Eye (tissue), 1 donor: ENCODE measurements around the gene VAMP5.
A peak's percentile ranks its signal among the peaks of the same experiment; 100 is the strongest.
"Not testable (repeated sequence)": the region's sequence is repeated elsewhere in the genome, so short reads cannot be mapped to it uniquely, and the experiment has no call there.

Source experiments
- DNase-seq: peaks from one replicate; pipeline ENCODE4 v3.0.0-alpha.2; 2015

VAMP5 gene

DNA sequence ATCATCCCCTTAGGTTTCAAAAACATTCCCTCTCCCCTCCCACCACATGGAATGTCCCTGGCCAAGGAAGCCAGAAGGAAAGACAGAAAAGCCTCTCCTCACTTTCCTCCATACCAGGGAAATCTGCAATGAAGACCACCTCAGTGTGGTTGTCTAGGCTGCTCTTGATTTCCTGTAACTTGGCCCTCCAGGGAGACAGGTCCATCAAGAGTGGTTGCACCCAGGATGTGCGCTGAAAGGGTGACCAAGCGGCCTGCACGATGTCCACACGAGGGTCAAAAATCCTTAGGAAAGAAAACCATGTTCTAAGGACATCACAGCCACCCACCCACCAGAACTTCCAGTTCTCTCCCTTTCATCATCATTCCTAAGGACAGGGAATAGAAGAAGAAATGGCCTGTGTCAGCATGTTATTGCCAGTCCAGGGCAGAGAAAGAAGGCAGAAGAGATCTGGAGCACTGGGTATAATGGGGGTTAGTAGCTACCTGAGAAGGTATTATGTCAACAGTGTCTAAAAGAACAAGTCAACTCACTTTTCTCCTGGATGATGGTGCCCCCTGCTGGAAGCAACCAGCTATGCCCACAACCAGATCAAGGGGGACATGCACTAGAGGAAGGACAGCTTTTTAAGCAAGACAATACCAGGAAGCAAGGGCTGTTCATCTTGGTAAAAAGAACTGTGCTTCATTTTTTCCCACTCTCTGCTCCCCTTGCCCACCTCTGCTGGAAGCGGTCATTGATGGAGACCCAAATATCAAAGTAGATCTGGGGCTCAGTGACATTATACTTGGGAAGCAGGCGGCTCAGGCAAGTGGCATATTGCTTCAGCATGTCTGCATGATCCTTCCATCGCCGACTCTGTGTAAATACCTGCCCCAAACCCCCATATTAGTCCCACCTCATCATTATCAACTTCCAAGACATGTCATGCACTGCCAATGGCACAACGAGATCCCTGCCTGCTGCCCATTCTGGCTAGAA is 32.2 kb upstream of the VAMP5 start:
- DNase-seq, result peak; percentile 94

DNA sequence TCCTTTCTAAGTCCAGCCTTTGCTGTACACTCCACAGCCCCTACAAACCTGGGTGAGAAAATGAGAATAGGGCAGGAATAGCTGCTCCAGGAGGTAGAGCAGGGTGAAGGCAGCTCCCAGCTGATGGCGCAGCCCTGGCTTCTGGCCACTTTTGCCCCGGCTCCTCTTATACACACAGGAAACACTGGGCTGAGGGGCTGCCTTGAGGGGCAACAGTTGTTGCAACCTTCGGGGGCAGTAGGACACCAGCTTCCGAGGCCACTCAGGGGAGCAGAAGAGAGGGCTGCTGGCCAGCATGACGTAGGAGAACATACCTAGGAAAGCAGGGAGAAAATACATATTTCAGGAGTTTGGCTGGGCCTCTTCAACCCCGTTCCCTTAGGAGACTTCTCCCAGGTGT is 31.0 kb upstream of the VAMP5 start:
- no peak for DNase-seq

DNA sequence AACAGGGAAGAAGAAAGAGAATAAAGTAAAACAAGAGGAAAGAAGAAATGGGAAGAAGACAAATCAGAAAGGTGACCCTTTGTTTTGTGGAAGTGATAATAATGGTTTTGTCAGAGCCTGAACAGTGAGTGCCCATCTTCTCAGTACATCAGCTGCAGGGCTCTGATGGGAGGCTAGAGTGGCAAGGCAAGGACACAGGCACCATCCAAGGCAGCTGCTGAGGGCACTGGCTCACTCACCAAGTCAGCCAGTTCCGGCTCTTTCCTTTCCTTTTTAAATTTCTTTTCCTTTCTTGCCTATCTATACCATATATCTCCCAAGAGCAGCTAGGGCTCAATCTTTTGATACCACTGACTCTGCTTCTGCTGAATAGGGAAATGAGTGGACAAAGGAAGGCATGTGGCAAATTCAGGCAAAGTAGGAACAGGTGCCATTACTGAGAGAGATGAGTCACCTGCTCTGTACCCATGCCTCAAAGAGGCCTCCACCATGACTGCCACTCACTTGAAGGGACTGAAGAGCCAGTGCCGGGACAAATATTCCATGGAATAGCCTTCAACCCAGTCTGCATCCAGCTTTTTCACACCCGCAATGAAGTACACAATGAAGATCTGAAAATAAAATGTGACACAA is 29.1 kb upstream of the VAMP5 start:
- DNase-seq, result no peak

DNA sequence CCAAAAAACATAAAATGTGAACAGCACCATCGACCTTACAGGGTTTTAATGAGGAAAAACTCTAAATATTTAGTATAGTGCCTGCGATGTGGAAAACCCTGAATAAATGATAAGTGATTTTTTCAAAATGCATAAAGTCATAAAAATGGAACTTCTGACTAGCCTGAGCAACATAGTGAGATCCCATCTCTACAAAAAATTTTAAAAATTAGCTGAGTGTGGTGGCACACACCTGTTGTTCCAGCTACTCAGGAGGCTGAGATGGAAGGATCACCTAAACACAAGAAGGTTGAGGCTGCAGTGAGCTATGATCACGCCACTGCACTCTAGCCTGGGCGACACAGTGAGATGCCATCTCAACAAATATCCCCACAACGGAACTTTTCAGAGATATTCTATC is 27.1 kb upstream of the VAMP5 start:
- no peak for DNase-seq

DNA sequence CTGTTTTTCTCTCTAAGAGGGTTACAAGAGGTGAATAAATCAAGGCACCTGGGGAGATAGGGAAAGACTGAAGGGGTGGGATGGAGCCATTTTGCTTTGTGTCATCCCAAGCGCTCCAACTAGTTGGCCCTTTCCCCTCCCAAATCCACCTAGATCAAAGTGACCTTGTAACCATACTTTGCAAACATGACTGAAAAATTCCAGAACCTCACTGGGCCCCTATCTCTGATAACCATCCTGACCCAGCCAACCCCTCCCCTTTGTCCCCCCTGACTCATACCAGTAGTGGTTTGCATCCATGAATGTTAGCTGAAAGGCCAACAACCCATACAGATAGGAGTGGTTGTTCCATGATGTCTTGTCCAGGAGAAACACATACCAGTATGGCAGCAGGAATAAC is 26.1 kb upstream of the VAMP5 start:
- no peak for DNase-seq

DNA sequence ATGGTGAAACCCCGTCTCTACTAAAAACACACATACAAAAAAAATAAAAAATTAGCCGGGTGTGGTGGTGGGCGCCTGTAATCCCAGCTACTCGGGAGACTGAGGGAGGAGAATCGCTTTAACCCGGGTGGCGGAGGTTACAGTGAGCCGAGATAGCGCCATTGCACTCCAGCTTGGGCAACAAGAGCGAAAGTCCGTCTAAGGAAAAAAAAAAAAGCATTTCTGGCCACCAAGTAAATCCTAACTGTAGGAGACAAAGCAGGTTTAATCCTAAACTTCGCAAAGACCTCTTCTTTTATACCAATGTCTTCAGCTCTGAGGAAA is 23.9 kb upstream of the VAMP5 start:
- DNase-seq, result not testable (repeated sequence)

DNA sequence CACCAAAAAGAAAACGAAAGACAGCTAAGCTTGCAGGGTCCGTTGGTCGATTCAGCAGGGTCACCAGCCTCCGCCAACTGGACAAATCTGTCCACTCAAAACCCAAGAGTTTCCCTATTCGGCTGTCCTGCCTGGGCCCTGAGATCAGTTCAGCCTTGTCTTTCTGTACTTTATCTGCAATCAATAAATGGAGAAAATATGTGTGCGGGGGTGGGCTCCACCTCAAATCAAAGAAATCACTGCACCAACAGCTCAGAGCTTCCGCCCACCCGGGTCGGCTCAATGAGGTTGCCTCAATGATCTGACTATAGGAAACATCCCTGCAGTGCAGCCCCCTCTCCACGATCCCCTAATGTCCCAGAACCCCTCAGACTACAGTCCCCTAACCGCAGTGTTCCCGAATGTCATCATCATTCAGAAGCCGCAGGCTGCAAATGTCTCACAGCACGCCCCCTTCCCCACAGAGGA is 23.4 kb upstream of the VAMP5 start:
- DNase-seq, result no peak

DNA sequence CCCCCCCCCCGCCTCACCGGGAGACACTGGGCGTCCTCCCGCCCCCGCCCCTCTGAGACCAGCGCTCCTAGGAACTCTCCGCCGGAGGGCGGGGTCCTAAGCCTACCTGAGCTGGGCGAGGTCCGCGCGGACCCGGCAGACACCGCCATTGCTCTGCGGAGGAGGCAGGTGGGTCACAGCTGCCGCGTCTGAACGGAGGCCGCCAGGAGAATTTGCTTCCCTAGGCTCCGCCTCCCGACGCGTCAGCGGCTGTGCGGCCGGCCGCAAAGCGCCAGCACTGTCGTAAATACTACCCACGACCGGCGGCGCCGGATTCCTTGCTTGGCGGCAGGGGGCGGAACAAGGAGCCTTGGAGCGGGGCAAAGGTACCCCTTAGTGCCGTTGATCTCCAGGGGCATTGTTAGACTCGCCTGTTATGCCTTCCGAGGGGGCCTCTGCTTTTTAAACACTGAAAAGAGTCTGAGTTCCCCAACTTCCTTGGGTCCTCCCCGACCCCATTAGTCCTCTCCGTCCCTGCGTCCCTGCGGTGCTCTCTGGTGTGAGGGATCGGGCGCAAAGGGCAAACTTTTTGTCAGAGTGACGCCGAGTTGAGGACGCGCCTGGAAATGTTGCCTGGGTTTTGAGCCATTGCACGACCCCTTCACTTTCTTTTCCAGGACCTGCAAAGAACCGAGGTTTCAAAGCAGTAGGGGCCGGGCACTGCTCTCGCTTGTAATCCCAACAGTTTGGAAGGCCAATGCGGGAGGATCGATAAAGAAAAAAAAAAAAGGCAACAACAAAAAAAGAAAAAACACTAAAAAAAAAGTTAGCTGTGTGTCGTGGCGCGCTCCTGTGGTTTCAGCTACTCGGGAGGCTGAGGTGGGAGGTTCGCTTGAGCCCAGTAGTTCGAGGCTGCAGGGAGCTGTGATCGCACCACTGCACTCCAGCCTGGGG is 22.7 kb upstream of the VAMP5 start, which contains the start of gene GGCX:
TSS of gene GGCX (minus strand) at position 214 of the 933 bp plus-strand sequence. CDS start at position 149, 65 bp downstream.
- DNase-seq, result peak; percentile 98

DNA sequence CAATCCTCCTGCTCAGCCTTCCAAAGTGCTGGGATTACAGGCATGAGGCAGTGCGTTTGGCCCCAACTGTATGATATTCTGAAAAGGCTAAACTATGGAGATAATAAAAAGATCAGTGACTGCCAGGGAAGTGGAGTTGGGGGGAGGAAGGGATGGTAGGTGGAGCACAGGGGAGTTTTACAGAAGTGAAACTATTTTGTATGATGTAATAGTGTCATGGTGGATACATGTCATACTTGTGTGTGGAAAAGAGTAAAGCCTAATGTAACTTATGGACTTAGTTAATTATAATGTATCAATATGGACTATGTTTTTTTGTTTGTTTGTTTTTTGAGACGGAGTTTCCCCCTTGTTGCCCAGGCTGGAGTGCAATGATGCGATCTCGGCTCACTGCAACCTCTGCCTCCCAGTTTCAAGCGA is 20.1 kb upstream of the VAMP5 start:
- no peak for DNase-seq

DNA sequence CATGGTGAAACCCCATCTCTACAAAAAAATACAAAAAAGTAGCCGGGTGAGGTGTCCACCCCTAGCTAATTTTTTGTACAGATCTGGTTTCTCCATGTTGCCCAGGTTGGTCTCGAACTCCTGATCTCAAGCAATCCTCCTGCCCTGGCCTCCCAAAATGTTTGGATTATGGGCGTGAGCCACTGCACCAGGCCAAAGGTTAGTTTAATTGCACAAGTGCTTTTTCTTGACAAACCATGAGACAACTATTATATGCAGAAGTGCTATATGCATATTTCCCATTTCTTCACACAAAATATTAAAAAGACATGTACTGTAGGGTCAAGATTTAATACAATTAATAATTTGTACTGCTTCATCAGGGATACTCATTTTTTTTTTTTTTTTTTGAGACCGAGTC is 18.0 kb upstream of the VAMP5 start:
- DNase-seq, result no peak

DNA sequence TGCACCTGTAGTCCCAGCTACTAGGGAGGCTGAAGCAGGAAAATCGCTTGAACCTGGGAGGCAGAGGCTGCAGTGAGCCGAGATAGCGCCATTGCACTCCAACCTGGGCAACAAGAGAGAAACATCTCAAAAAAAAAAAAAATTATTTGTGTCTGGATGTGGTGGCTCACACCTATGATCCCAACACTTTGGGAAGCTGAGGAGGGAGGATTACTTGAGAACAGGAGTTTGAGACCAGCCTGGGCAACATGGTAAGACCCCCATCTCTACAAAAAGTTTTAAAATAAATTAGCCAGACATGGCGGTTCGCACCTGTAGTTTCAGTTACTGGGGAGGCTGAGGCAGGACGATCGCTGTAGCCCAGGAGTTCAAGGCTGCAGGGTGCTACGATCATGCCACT is 8.5 kb upstream of the VAMP5 start:
- no peak for DNase-seq

DNA sequence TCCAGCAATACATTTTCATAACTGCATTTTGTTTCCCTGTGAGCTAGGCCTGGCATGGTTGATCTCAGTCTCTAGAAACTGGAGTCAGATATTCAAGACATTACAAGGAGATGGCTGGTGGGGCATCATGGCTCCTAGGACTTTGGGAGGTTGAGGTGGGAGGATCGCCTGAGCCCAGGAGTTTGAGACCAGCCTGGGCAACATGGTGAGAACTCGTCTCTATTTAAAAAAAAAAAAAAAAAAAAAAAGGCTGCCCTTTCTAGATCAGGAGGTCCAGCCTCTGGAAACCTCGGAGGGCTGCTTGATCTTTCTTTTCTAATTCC is 7.2 kb upstream of the VAMP5 start:
- DNase-seq, result no peak

DNA sequence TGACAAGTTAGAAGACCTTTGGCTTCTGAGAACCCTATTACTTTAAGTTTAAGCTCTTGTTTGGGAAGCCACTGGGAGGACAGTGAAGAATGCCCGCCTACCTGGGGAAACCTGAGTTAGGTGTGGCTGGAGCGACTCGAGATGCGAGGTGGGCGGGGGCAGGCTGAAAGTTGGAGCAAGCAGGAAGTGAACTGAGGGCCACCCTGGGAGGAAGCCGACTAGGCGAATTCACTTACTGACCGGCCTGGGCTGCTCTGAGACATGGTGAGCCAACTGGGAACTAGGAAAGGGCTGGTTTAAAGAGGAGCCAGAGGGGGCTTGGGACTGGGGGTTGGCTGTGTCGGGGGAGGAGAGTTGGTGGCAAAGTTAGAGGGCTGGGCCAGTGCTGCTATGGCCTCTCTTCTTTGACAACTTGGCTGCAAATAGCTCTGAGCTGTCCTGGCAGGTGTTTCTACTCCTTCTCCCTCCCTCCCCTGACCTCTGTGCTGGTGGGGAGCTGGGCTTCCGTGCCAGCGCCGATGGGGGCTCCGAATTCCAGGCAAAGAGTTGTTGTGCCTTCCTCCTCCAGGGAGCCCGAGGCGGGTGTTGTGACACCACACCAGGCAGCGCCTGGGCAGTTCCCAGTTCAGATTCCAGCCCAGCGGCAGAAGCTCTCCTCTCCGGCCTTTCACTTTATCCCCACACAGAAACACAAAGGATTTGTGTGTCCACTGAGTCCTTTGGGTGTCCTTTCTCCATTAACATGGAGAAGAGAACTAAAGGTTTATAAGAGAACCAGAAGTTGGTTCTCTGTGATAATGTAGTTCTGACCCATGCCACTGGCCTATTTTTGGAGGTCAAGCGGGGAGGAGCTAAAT is 6.6 kb upstream of the VAMP5 start, which contains the start of gene VAMP8:
TSS of gene VAMP8 (plus strand) at position 201 of the 857 bp plus-strand sequence. CDS start at position 262, 61 bp downstream.
- peak; percentile 33 for DNase-seq

DNA sequence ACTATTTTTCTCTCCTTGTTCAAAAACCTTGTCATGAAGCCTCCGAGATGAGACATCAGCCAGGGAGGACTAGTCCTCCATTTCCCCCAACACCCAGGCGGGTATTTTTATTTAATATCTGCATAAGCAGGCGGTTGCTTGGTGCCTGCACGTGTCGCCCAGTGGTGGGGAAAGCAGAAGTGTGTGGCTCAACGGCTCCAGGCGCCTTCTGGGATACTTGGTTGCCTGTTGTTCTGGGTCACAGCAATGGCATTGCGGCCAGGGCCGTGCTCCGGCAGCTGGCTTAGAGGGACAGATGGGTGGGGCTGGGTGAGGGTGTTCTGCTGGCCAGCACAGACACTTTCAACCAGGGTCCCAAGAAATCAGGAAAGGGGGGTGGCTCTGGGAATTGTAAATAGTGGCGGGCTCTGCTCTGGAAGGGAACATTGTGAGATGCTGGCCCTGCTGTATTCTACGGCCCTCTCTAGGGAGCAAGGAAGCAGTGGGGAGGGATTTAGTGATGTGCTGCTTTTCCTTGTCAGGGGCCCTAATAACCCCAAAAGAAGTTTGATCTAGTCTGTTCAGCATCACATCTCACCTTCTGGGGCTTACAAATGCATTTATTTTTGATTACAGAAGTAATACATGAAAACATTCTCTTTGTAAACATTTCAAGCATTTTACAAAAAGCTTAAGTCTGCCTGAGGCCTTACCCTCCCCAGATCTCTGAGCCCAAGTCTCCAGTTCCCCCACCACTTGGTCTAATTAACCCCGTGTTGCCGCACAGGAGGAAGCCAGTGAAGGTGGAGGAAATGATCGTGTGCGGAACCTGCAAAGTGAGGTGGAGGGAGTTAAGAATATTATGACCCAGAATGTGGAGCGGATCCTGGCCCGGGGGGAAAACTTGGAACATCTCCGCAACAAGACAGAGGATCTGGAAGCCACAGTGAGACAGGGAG is 5.7 kb upstream of the VAMP5 start:
- peak; percentile 33 for DNase-seq

DNA sequence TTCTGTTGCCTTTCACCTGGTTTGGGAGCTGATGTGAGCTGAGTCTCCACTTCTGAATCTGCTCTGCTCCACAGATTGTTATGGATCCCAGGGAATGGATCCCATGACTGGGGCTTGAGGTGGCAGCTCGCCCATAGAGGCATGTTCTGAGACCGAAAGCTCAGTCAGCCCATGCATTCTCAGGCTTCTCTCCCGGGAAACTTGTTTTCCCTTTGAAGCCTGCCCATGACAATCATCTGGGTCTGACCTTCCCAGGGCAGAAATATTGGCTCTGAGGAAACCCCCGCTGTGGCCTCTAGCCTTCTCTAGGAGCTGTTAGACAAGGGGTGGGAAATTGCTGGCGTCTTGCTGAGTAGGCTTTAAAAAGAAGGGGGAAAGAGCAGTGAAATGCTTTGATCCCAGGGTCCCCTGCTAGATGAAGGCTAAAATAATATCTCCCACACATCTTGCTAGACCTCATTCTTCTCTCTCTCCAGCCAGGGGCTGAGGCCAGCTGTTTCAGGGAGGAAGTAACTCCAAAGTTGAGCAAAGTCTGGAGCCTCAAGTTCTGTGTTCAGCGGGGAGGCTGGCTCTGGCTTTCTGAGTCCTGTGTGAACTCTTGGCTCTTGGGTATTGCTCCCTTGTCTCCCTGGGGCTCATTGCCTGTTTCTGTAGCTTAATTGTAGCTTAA is 4.8 kb upstream of the VAMP5 start:
- DNase-seq, result peak; percentile 60

DNA sequence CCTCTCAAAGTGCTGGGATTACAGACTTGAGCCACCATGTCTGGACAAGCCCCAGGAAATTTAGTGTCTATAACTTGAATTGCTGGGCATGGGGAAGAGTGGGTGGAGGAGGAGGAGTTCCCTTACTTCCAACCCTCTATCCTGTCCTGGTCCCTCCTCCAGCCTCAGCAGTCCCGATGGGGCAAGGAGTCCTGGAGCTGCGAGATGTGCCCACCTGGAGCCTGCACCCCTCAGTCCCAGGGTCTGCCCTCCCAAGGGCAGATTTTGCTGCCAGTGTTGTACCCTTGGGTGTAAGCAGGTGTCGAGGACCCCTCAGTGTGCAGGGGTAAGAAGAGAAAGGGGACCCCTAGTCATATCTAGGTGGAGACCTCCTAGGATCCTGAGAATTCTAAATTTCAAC is 4.0 kb upstream of the VAMP5 start:
- no peak for DNase-seq

DNA sequence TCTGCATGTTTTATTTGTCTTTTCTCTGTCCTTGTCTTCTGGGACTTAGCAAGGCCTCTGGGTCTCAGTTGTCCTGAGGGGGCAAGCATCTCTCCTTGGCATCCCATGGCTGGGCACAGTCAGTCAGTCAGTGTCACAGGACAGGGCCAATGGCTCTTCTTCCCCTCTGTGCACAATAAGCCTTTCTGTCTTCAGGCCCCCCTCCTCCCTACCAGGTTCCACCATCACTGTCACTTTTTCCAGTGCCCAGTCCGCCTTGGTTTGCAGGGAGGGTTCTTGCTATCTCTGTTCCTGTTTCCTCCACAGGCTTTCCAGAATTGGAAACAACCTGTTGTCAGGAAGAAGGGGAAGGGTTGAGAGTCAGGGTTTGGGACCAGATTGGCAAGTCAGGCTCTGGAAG is 1.7 kb upstream of the VAMP5 start:
- no peak for DNase-seq

DNA sequence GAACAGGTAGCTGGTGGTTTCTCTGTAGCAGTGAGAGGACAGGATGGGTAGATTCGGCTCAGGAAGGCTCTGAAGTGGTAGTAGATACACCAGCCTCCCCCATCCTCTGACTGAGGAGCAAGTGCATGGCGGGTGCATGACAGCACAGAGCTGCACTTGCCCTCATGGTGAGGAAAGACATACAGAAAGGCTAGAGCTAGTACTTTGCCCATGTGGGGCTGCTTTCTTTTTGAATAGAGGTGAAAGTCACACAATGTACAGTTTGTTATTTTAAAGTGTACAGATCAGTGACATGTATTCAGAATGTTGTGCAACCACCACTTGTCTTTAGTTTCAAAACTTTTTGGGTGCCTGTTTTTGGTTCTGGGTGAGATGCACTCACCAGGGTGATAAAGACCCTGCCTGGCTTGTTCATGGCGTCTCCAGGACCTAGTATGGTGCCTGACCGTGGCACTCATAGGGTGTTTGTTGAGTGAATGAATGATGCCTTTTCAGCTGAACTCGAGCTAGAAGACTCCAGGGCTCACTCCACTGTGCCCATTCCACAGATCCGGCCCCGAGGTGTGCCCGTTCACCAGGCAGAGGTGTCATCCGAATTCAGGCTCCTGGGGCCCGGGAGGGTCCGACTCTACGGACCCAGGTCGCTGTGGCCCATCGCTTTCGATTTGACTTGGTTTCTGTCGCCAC is 421 bp upstream of the VAMP5 start:
- no peak for DNase-seq
